Measurements from ENCODE around the gene TELO2.

TELO2 gene

GRCh38 chr16:1519831-1520230 lies 26.7 kb downstream of the TELO2 start:
- no peak for DNase-seq (ENCODE audit: low read depth)

DNA sequence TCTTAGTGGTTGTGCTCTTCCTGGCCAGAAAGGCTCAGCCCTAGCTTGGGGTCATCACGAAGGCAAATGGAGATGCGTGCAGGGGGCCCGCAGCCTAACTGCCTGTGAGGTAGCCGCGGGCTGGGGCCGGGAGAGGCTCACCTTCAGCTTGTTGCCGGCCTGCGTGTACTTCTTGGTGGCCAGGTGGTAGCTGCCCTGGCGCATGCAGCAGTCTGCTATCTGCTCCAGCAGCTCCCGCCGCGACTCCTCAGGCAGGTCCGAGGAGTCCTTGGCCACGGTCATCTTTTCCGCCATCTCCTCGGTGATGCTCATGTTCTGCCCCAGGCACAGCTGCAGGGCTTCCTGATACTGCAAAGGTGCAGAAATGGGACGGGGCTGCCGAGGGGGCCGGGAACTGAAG lies 27.3 kb downstream of the TELO2 start:
- no peak for DNase-seq (ENCODE audit: low read depth)

- no peak for DNase-seq (ENCODE audit: low read depth)
These were observed 30.6 kb downstream of the TELO2 start for GRCh38 chr16:1523581-1524245.

DNA sequence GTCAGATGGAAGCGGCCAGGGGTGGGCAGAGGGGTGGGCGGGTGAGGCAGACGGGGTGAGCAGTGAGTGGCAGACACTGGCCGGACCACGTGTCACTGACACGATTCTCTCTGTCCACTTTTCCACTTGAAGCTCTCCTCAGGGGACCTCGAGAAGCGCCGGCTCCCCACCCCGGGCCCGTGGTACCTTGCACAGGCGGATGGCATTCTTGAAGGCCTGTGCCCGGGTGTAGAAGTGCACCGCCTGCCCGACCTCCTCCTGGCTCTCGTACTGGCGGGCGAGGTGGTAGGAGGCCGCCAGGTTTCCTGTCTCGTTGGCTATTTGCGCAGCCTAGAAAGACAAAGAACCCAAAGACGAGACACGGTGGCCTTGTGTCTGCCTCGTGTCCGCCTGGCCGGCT lies 31.2 kb downstream of the TELO2 start:
- no peak for DNase-seq (ENCODE audit: low read depth)

- no peak for DNase-seq (ENCODE audit: low read depth)
These were observed 32.9 kb downstream of the TELO2 start for GRCh38 chr16:1525871-1526607.

GRCh38 chr16:1526608-1527555 lies 33.7 kb downstream of the TELO2 start:
- no peak for DNase-seq (ENCODE audit: low read depth)

GRCh38 chr16:1527836-1528811 lies 35.0 kb downstream of the TELO2 start:
- no peak for DNase-seq (ENCODE audit: low read depth)

- no peak for DNase-seq (ENCODE audit: low read depth)
These were observed 35.9 kb downstream of the TELO2 start for GRCh38 chr16:1528921-1529537.

GRCh38 chr16:1530349-1530882 lies 37.3 kb downstream of the TELO2 start:
- no peak for DNase-seq (ENCODE audit: low read depth)

DNA sequence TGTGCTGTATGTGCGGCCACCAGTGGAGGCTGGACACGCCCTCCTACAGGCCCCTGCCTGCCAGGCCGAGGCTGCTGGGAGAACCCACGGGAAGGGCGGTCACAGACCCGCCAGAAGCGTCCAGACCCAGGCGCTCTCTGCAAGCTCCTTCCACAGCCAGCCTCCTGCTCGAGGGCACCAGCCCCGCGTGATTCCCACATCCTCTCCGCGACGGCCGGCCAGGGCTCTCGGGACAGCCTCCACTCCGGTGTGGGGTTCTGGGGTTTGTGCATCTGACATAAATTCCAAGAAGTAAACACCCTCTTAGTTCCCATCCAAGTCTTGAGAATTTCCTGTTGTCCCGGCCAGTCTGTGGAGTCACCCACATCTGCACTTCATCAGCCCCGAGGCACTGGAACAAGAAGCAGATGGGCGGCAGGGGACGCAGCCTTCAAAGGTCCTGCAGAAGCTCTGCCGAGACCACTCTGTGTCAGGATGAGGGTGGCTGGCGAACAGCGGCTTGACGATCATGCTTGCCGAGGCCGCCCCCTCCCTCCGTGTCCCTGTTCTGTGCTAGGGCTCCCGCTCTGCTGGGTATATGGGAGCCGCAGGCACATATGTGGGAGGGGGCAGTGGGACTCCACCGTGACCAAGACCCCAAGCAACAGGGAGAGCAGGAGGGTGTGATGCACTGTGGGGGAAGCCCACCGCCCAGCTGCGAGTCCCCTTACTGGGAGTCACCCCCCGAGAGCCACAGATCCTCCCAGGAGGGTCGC lies 37.9 kb downstream of the TELO2 start:
- no peak for DNase-seq (ENCODE audit: low read depth)

DNA sequence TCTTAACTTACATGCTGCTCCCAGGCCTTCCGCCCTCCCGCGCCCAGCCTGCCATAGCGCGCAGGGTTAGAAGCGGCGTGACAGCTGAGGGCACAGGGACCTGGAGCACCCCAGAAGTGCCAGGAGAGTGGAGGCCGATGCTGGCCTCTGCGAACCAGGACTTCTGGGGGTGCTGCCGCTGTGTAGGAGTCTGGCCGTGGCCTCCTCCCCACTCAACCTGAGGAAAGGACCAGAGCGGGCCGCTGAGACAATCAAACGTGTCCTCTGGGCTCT lies 38.4 kb downstream of the TELO2 start:
- DNase-seq (ENCODE audit: low read depth), result no peak

- no peak for DNase-seq (ENCODE audit: low read depth)
These were observed 39.1 kb downstream of the TELO2 start for GRCh38 chr16:1532081-1532760.

- no peak for DNase-seq (ENCODE audit: low read depth)
These were observed 39.6 kb downstream of the TELO2 start for GRCh38 chr16:1532771-1533170.

DNA sequence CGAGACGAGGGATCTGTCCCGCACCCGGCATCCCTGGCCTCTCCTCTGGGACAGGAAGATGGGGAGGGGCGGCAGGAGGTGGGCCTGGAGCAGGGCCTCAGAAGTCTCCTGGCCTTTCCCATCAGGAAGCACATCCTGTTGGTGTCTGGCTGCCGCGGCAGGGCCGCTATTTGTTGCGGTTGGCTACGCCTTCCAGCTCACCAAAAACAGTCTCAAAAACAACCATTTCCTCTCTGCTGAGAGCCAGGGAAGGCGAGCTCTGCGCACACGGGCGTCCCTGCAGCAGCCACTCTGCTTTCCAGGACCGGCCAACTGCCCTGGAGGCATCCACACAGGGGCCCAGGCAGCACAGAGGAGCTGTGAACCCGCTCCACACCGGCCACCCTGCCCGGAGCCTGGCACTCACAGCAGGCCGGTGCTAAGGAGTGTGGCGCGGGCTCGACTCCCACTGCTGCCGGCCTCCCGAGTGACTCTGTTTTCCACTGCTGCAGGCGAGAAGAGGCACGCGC lies 40.3 kb downstream of the TELO2 start, which contains the start of gene TMEM204:
Gene TMEM204 (plus strand): TSS at position 224 of the 509 bp plus-strand sequence. CDS start 610 bp downstream, outside the sequence.
- DNase-seq (ENCODE audit: low read depth), result no peak

DNA sequence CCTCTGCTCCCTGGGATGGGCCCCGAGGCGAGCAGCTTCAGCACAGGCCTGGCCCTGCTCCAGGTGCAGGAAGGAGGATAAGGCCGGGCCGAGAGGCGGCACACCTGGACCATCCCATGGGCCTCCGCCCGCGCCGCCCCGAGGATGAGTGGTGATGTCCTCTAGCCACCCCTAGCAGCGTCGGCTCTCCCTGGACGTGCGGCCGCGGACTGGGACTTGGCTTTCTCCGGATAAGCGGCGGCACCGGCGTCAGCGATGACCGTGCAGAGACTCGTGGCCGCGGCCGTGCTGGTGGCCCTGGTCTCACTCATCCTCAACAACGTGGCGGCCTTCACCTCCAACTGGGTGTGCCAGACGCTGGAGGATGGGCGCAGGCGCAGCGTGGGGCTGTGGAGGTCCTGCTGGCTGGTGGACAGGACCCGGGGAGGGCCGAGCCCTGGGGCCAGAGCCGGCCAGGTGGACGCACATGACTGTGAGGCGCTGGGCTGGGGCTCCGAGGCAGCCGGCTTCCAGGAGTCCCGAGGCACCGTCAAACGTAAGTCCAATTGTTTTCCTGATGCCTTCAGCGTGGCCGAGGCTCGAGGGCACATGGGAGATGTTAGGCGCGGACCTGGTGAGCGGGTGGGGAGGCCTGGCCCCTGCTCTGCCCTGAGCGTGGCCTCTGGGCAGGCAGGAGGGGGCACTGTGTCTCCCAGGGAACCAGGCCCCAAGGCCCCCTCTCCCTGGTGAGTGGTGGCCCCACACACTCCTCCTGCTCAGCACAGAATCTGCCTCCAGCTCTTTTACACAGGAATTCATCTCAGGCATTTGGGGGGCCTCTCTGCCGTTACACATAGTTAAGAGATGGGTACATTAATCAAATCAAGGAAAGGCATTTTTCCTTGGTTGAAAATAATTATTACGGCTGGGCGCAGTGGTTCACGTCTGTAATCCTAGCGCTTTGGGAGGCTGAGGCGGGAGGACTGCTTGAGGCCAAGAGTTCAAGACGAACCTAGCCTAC lies 41.2 kb downstream of the TELO2 start:
- DNase-seq (ENCODE audit: low read depth), result no peak

DNA sequence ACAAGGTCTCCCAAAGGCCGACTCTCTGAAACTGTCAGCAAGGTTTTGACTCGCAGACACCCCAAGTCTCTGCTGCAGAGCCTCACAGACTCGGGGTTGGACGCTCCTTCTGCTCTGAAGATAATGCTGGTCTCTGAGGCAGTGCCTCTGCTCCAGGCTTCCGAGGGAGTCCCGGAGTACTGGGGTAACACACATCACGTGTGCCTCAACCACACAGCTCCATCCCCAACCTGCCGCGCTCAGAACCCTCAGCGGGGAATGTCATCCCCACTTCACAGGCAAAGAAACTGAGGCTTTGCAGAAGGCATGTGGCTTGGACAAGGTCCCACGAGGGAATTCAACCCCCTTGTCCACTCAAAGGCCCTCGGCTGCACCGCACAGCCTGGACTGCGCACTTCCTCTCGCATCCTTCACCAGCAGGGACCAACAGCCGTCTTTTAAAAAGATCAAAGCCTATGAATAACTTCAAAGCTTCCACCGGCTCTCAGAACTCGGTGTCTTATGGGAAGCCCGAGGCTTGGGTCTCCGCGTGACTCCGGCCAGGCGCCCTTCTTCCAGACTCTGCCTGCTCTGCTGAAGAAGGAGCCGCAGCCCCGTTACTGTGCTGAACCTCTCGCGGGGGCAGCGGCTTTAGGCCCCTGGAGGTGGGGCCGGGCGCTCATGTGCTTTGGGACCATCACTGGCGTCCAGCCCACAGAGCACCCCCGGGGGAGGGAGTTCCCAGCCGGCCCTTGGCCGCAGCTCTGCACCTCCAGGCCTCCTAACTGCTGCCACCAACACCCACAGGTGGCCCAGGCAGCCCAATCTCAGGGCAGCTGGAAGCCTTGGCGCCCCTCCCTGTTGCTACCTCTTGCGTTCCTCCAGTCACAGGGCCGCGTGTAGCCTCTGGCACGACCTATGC lies 42.5 kb downstream of the TELO2 start:
- no peak for DNase-seq (ENCODE audit: low read depth)

DNA sequence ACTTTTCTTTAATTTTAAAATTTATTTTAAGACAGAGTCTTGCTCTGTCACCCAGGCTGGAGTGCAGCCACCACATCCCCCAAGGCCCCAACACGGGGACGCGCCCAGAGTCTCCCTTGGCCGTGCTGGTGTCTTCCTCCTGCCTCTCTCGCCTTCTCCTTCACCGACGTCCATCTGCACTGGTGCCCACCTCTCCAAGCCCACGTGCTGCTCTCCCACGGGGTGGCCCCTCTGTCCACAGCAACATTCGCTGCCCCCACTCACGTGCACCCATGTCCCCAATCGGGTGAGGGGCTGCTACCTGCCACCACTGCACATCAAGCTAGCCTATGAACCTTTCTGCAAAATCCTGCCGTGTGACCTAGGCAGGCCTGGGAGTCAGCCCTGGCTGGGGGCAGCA lies 43.4 kb downstream of the TELO2 start:
- DNase-seq (ENCODE audit: low read depth), result no peak

Measured in T-helper 22 cell (primary cell).